K562 (cell line): ENCODE data around the gene RTCA. TPM values are rescaled to one million over a fixed set of nuclear protein-coding genes. Genes with fewer than 3 reads are reported as not detected.

Experiments used
- ATAC-seq: fragments of 200-7000 bp; cut with Tn5 transposase; 3 replicates; pipeline ENCODE4 v1.9.1; 2020; ENCODE audit warnings: moderate library complexity
- BruUV-seq: library from RNA; stranded (reverse); fragments of 400-500 nt; replicated peaks from 2 replicates; lab custom pipeline; 2021; lab: Mats Ljungman, UMichigan
- CTCF ChIA-PET: fragments of 300-600 bp; formaldehyde crosslinking; extraction: SDS; loops from one replicate; lab custom pipeline; 2021; ENCODE audit warnings: low intra/inter-chr PET ratio; lab: Yijun Ruan, JAX
- POLR2A ChIA-PET: fragments of 300-600, 350-650 bp; sonication (Branson Sonifier 250); formaldehyde crosslinking; extraction: SDS; loops from one replicate; lab custom pipeline; 2021; ENCODE audit warnings: antibody characterized with exemption, inconsistent platforms; lab: Yijun Ruan, JAX
- DNase-seq, 4 experiments: peaks; one replicate each; pipeline versions ENCODE4 v3.0.0 to v3.0.0-alpha.2; 2011 to 2018; ENCODE audit warnings: low spot score in 3 of 4, mixed read lengths in 3 of 4; ENCODE audit errors: extremely low read depth in 1 of 4
- FAIRE-seq: peaks from 2 replicates; lab custom pipeline; 2011; peaks lifted over from hg19 to GRCh38; lab: Jason Lieb, UNC
- H2AFZ ChIP-seq: 2 replicates; pipeline ENCODE4 v1.6.0; 2011; ENCODE audit warnings: low read depth, low read length, control low read depth, inconsistent platforms
- H3K27ac ChIP-seq: fragments of 200-600 bp; 3 replicates; pipeline ENCODE4 v1.8.0; 2011; ENCODE audit warnings: low read depth, mild to moderate bottlenecking, control low read depth, inconsistent platforms, low read length, moderate library complexity, mixed read lengths; ENCODE audit errors: extremely low read depth
- H3K27me3 ChIP-seq, 2 experiments: fragments of 300-600 bp in 1 of 2; 2 replicates in 1 of 2; 3 replicates in 1 of 2; pipeline versions ENCODE4 v1.6.0 to v1.8.0; 2011; ENCODE audit warnings: inconsistent platforms in 2 of 2, low read length in 2 of 2, mild to moderate bottlenecking in 1 of 2, mixed read lengths in 1 of 2, moderate library complexity in 1 of 2; ENCODE audit not compliant: control insufficient read depth in 2 of 2, insufficient read depth in 2 of 2
- H3K36me3 ChIP-seq: fragments of 300-600 bp; 3 replicates; pipeline ENCODE4 v1.8.0; 2011; ENCODE audit warnings: mild to moderate bottlenecking, low read length, inconsistent platforms; ENCODE audit not compliant: control insufficient read depth, insufficient read depth
- H3K4me1 ChIP-seq, 2 experiments: fragments of 200-600 bp in 1 of 2; replicated peaks in 1 of 2; 2 replicates in 1 of 2; 3 replicates in 1 of 2; pipeline versions ENCODE4 v1.5.1 to v1.8.0; 2011; ENCODE audit warnings: inconsistent platforms in 2 of 2, low read length in 2 of 2, mild to moderate bottlenecking in 1 of 2, mixed read lengths in 1 of 2, moderate library complexity in 1 of 2; ENCODE audit not compliant: control insufficient read depth in 2 of 2, insufficient read depth in 2 of 2
- H3K4me2 ChIP-seq: 2 replicates; pipeline ENCODE4 v1.6.1; 2011; ENCODE audit warnings: low read length, control low read depth, inconsistent platforms, mixed read lengths; ENCODE audit not compliant: insufficient read depth
- H3K4me3 ChIP-seq: fragments of 200-600 bp; sonication (generic), shearing (Covaris generic); 2 replicates; pipeline ENCODE4 v1.5.1; 2016; ENCODE audit warnings: control low read depth, inconsistent platforms
- H3K79me2 ChIP-seq: fragments of 200-600 bp; 3 replicates; pipeline ENCODE4 v1.8.0; 2011; ENCODE audit warnings: low read length, inconsistent platforms; ENCODE audit not compliant: control insufficient read depth, insufficient read depth
- H3K9ac ChIP-seq, 2 experiments: 2 replicates each; pipeline versions ENCODE4 v1.6.0 to v1.6.1; 2011; ENCODE audit warnings: low read depth in 2 of 2, low read length in 2 of 2, control low read depth in 1 of 2, inconsistent platforms in 1 of 2, mild to moderate bottlenecking in 1 of 2, mixed read lengths in 1 of 2; ENCODE audit not compliant: insufficient read depth in 1 of 2
- H3K9me1 ChIP-seq: one replicate; pipeline ENCODE4 v1.6.0; 2011; ENCODE audit warnings: inconsistent platforms, mild to moderate bottlenecking, low read length, moderate library complexity; ENCODE audit not compliant: control insufficient read depth, insufficient read depth
- H3K9me3 ChIP-seq: replicated peaks from 2 replicates; pipeline ENCODE4 v1.5.1; 2011; ENCODE audit warnings: low read depth, low read length, inconsistent platforms; ENCODE audit not compliant: control insufficient read depth, insufficient read depth
- H4K20me1 ChIP-seq: replicated peaks from 2 replicates; pipeline ENCODE4 v1.6.1; 2011; ENCODE audit warnings: low read length, inconsistent platforms, mixed read lengths; ENCODE audit not compliant: control insufficient read depth, insufficient read depth
- ARID2 ChIP-seq: fragments of 450-650 bp; IDR thresholded peaks from 2 replicates; pipeline ENCODE4 v1.6.1; 2017; ENCODE audit warnings: antibody characterized with exemption, mild to moderate bottlenecking
- CHD1 ChIP-seq: fragments of 200-600 bp; sonication (generic); IDR thresholded peaks from one replicate; pipeline ENCODE4 v1.6.1; 2012; ENCODE audit warnings: mild to moderate bottlenecking, moderate library complexity, low read length, inconsistent platforms
- FOXP1 ChIP-seq: sonication (generic); formaldehyde crosslinking; IDR thresholded peaks from 2 replicates; pipeline ENCODE4 v1.8.0; 2022; ENCODE audit warnings: mild to moderate bottlenecking, missing genetic modification reagents
- REST ChIP-seq, 2 experiments: fragments of 450-650 bp; formaldehyde crosslinking in 1 of 2; IDR thresholded peaks; 2 replicates each; pipeline versions ENCODE4 v1.4.0 to v1.6.1; 2014 to 2020; ENCODE audit warnings: mild to moderate bottlenecking in 2 of 2, borderline replicate concordance in 1 of 2, low read depth in 1 of 2
- SIN3A ChIP-seq, 2 experiments: fragments of 150-350 bp in 1 of 2; IDR thresholded peaks; 2 replicates each; pipeline ENCODE4 v1.6.1; 2011 to 2016; ENCODE audit warnings: borderline replicate concordance in 2 of 2, low read depth in 2 of 2, low read length in 2 of 2, mild to moderate bottlenecking in 2 of 2, moderate library complexity in 2 of 2; ENCODE audit not compliant: control insufficient read depth in 1 of 2
- SUPT5H ChIP-seq: fragments of 450-650 bp; IDR thresholded peaks from 2 replicates; pipeline ENCODE4 v1.6.1; 2016
- ZNF12 ChIP-seq: sonication (generic); formaldehyde crosslinking; IDR thresholded peaks from 2 replicates; pipeline ENCODE4 v1.4.0; 2020; ENCODE audit warnings: mild to moderate bottlenecking, missing genetic modification reagents
- ZNF583 ChIP-seq: fragments of 250-450 bp; sonication (Bioruptor Pico); IDR thresholded peaks from 2 replicates; pipeline ENCODE4 v1.4.0; 2020
- ZNF644 ChIP-seq: fragments of 200-800 bp; sonication (Bioruptor generic); IDR thresholded peaks from 2 replicates; pipeline ENCODE4 v1.6.1; 2016; ENCODE audit warnings: low read depth, missing genetic modification characterization, missing compliant biosample characterization
- WGBS: fragments of 100-300 bp; shearing (Covaris generic); methylation state at CpG from one replicate; pipeline ENCODE4 v1.1.6; 2016; ENCODE audit warnings: low coverage, mixed read lengths; ENCODE audit not compliant: insufficient coverage; ENCODE audit errors: missing lambda C conversion rate; 5-methylcytosine and 5-hydroxymethylcytosine counted together
- in situ Hi-C: fragments of 300-500 bp; cut with MboI; formaldehyde crosslinking; loops from 4 replicates; pipeline ENCODE4 v1.15.0; 2018; ENCODE audit warnings: inconsistent platforms, mixed read lengths
- intact Hi-C: fragments of 100-400 bp; cut with micrococcal nuclease; formaldehyde crosslinking; loops from 2 replicates; pipeline ENCODE4 v1.14.2; 2022
- polyA plus RNA-seq, 8 experiments: library from polyadenylated mRNA; depleted of rRNA in 4 of 8; stranded (reverse) in 5 of 8; unstranded in 3 of 8; fragments of >200 nt; fragmentation: Nextera tagmentation in 2 of 8; fragmentation: Illumina TruSeq in 1 of 8; extraction: Ambion mirVana in 2 of 8; extraction: Trizol in 1 of 8; gene quantifications; 2 replicates each; pipeline versions ENCODE4 v1.2.1 to v1.2.3, GENCODE V29; 2011 to 2014; ENCODE audit warnings: inconsistent platforms in 1 of 8, missing spikeins in 1 of 8
- total RNA-seq, 7 experiments: library from RNA; depleted of rRNA in 6 of 7; stranded (reverse); fragments of >200 nt in 6 of 7; fragmentation: Illumina TruSeq in 2 of 7; extraction: Trizol in 2 of 7; gene quantifications; 2 replicates each; pipeline versions ENCODE4 v1.2.1 to v1.2.3, GENCODE V29; 2011 to 2021; ENCODE audit warnings: low replicate concordance in 1 of 7

Gene RTCA
- total and polyA plus RNA-seq, 9 of the 15 experiments (the other 6 are each of a cell fraction or from before 2014, with no cell fraction given): 11.6 to 57.2 (median 43.2) TPM

- POLR2A ChIA-PET: interaction anchor here (0.6 to 2.7 kb wide), 9 partner anchors 13 to 655 kb away, joined by 3 to 15 read pairs (median 3); partner anchors contain the start of genes CDC14A, DBT, SASS6 and TRMT13
- peak overlapping the region; percentile 87 for H3K27ac ChIP-seq
- BruUV-seq: TSS peak; percentile 61
- FAIRE-seq: no peak
- CTCF ChIA-PET: no interaction called here
- H3K4me3 ChIP-seq: peak overlapping the region; percentile 88
- H2AFZ ChIP-seq: peak overlapping the region; percentile 92
- peaks cover 48% of the 10 kb centered on the region for H3K79me2 ChIP-seq
- DNase-seq: peak in 1 of 4 experiments; percentile 40
- 0% methylated on average over 8 of the region's 8 CpGs for WGBS
- in situ Hi-C loops: no loop called here
- TF ChIP-seq REST (IDR thresholded peaks at IDR 0.05; ENCODE audit: borderline replicate concordance): peak; percentile 33
- no peak for TF ChIP-seq REST (CRISPR knock-in tag; IDR thresholded peaks at IDR 0.05; ENCODE audit: low read depth)
- TF ChIP-seq ARID2: no peak
- TF ChIP-seq CHD1: peak; percentile 64
- TF ChIP-seq ZNF12 (CRISPR knock-in tag): no peak
- no peak for TF ChIP-seq SUPT5H
- no peak for TF ChIP-seq ZNF583 (CRISPR knock-in tag)
- 0 out of 4 replicates have a peak, but pooled peaks of 1 of the 2 experiments have one; percentile 37 for TF ChIP-seq SIN3A (IDR thresholded peaks at IDR 0.05; ENCODE audit: borderline replicate concordance in 2 of 2, control insufficient read depth in 1 of 2, low read depth in 2 of 2, low read length in 2 of 2)
- no peak for TF ChIP-seq FOXP1 (CRISPR knock-in tag)
- TF ChIP-seq ZNF644 (tag): no peak
- peaks cover 54% of the 10 kb centered on the region for H3K36me3 ChIP-seq
- peaks cover 9% of the 10 kb centered on the region for H3K9me3 ChIP-seq
- no peaks in the 10 kb centered on the region; a peak in 1 of 5 replicates for H3K27me3 ChIP-seq
- H3K9ac ChIP-seq: peak overlapping the region; percentile 89 to 90
- no peaks in the 10 kb centered on the region for H3K9me1 ChIP-seq
- peak; percentile 77 for ATAC-seq
- H3K4me2 ChIP-seq: peak overlapping the region; percentile 92
- intact Hi-C loops: loop anchor here (5.0 to 10.0 kb wide), 3 partner anchors 86 to 222 kb away; partner anchors contain the start of genes CDC14A, SASS6 and TRMT13
- H4K20me1 ChIP-seq: no peaks in the 10 kb centered on the region
- peaks cover 4 to 6% of the 10 kb centered on the region in 2 experiments; a peak in 3 of 5 replicates for H3K4me1 ChIP-seq
Observed at GRCh38 chr1:100266741-100267140, 725 bp downstream of the RTCA start.
